HCT116 (cell line): ENCODE data around the gene OSTF1. TPM values are rescaled to one million over a fixed set of nuclear protein-coding genes. Genes with fewer than 3 reads are reported as not detected.

Source experiments
- ATAC-seq: fragments of 200-7000 bp; cut with Tn5 transposase; 2 replicates; pipeline ENCODE4 v1.9.1; 2020; ENCODE audit warnings: mild to moderate bottlenecking, moderate library complexity
- BruUV-seq: library from RNA; stranded (reverse); fragments of 400-500 nt; replicated peaks from 2 replicates; lab custom pipeline; 2021; lab: Mats Ljungman, UMichigan
- CTCF ChIA-PET: fragments of 300-600 bp; sonication (Branson Sonifier 250); formaldehyde crosslinking; loops from one replicate; lab custom pipeline; 2021; ENCODE audit warnings: antibody characterized with exemption; lab: Charles Lee
- POLR2A ChIA-PET: fragments of 300-600, 350-600 bp; sonication (Branson Sonifier 250); formaldehyde crosslinking; loops from one replicate; lab custom pipeline; 2021; ENCODE audit warnings: antibody characterized with exemption; lab: Charles Lee
- RAD21 ChIA-PET, 2 experiments: fragments of 300-600 bp; sonication (Branson Sonifier 250); formaldehyde crosslinking; loops; one replicate each; lab custom pipeline; 2023; ENCODE audit warnings: low total read pairs in 2 of 2; ENCODE audit not compliant: uncharacterized antibody in 2 of 2, unreplicated experiment in 2 of 2, low non-redundant PET in 1 of 2; lab: Charles Lee
- DNase-seq: peaks from one replicate; pipeline ENCODE4 v3.0.0-alpha.2; 2010; ENCODE audit warnings: low read depth, low spot score
- H2AFZ ChIP-seq: fragments of 200-600 bp; shearing (Covaris generic), sonication (generic); 2 replicates; pipeline ENCODE4 v1.6.1; 2017; ENCODE audit warnings: low read depth, mixed run types, mixed read lengths, antibody characterized with exemption, low read length; ENCODE audit not compliant: poor library complexity, severe bottlenecking
- H3K27ac ChIP-seq: 2 replicates; pipeline ENCODE4 v1.5.1; 2012; ENCODE audit warnings: low read depth, low read length
- H3K27me3 ChIP-seq: fragments of 200-600 bp; sonication (generic); 2 replicates; pipeline ENCODE4 v1.6.1; 2016; ENCODE audit warnings: mixed run types, low read length, mixed read lengths; ENCODE audit not compliant: insufficient read depth
- H3K36me3 ChIP-seq, 2 experiments: fragments of 200-500 bp in 1 of 2; fragments of 200-600 bp in 1 of 2; sonication (Bioruptor generic) in 1 of 2; sonication (generic) in 1 of 2; 2 replicates each; pipeline versions ENCODE4 v1.5.1 to v1.6.1; 2014 to 2016; ENCODE audit warnings: low read length in 2 of 2, inconsistent platforms in 1 of 2, mixed read lengths in 1 of 2, mixed run types in 1 of 2; ENCODE audit not compliant: insufficient read depth in 2 of 2, control insufficient read depth in 1 of 2
- H3K4me1 ChIP-seq, 2 experiments: fragments of 200-600 bp in 1 of 2; sonication (generic) in 1 of 2; 2 replicates each; pipeline versions ENCODE4 v1.5.1 to v1.6.1; 2012 to 2017; ENCODE audit warnings: low read length in 2 of 2, inconsistent platforms in 1 of 2, mild to moderate bottlenecking in 1 of 2, mixed read lengths in 1 of 2, mixed run types in 1 of 2, moderate library complexity in 1 of 2; ENCODE audit not compliant: insufficient read depth in 2 of 2, control insufficient read depth in 1 of 2
- H3K4me2 ChIP-seq: fragments of 200-600 bp; sonication (generic); 2 replicates; pipeline ENCODE4 v1.6.1; 2017; ENCODE audit warnings: mixed run types, low read length, mixed read lengths
- H3K4me3 ChIP-seq, 2 experiments: fragments of 200-600 bp in 1 of 2; sonication (generic) in 1 of 2; replicated peaks in 1 of 2; 2 replicates each; pipeline ENCODE4 v1.5.1; 2011 to 2016; ENCODE audit warnings: low read length in 2 of 2, control low read depth in 1 of 2, low read depth in 1 of 2, mild to moderate bottlenecking in 1 of 2, mixed read lengths in 1 of 2, mixed run types in 1 of 2
- H3K79me2 ChIP-seq: fragments of 200-600 bp; sonication (generic); 2 replicates; pipeline ENCODE4 v1.6.1; 2017; ENCODE audit warnings: mild to moderate bottlenecking, mixed run types, low read length, moderate library complexity, mixed read lengths; ENCODE audit not compliant: insufficient read depth
- H3K9ac ChIP-seq: fragments of 200-600 bp; sonication (generic); 2 replicates; pipeline ENCODE4 v1.6.1; 2016; ENCODE audit warnings: low read length, mixed read lengths
- H3K9me2 ChIP-seq: fragments of 200-600 bp; sonication (generic), shearing (Covaris generic); 2 replicates; pipeline ENCODE4 v1.6.1; 2017; ENCODE audit warnings: mixed run types, mild to moderate bottlenecking, moderate library complexity; ENCODE audit not compliant: insufficient read depth
- H3K9me3 ChIP-seq, 2 experiments: fragments of 200-500 bp in 1 of 2; fragments of 200-600 bp in 1 of 2; sonication (Bioruptor generic) in 1 of 2; sonication (generic) in 1 of 2; 2 replicates each; pipeline ENCODE4 v1.6.1; 2014 to 2017; ENCODE audit warnings: low read length in 2 of 2, mixed read lengths in 2 of 2, inconsistent platforms in 1 of 2, low read depth in 1 of 2, mild to moderate bottlenecking in 1 of 2, mixed run types in 1 of 2, moderate library complexity in 1 of 2; ENCODE audit not compliant: control insufficient read depth in 1 of 2, insufficient read depth in 1 of 2
- H4K20me1 ChIP-seq: fragments of 200-600 bp; sonication (generic), shearing (Covaris generic); 2 replicates; pipeline ENCODE4 v1.6.1; 2017; ENCODE audit warnings: mixed run types, mild to moderate bottlenecking, moderate library complexity; ENCODE audit not compliant: insufficient read depth
- CEBPB ChIP-seq: IDR thresholded peaks from 2 replicates; pipeline ENCODE4 v1.6.1; 2012; ENCODE audit warnings: low read depth
- EGR1 ChIP-seq: IDR thresholded peaks from 2 replicates; pipeline ENCODE4 v1.6.1; 2012; ENCODE audit warnings: low read depth
- ELF1 ChIP-seq: IDR thresholded peaks from 2 replicates; pipeline ENCODE4 v1.6.1; 2012; ENCODE audit warnings: low read depth, borderline replicate concordance
- EZH2 ChIP-seq: fragments of 200-600 bp; sonication (generic); IDR thresholded peaks from 2 replicates; pipeline ENCODE4 v1.6.1; 2017; ENCODE audit warnings: antibody characterized with exemption, mixed run types
- EZH2phosphoT487 ChIP-seq: fragments of 200-600 bp; IDR thresholded peaks from 2 replicates; pipeline ENCODE4 v1.6.1; 2018; ENCODE audit warnings: antibody characterized with exemption, borderline replicate concordance
- FOSL1 ChIP-seq: IDR thresholded peaks from 2 replicates; pipeline ENCODE4 v1.6.1; 2012; ENCODE audit warnings: low read depth
- JUND ChIP-seq: IDR thresholded peaks from 2 replicates; pipeline ENCODE4 v1.6.1; 2012
- POLR2A ChIP-seq: IDR thresholded peaks from 2 replicates; pipeline ENCODE4 v1.7.0; 2011; ENCODE audit warnings: borderline replicate concordance; ENCODE audit not compliant: insufficient read depth, insufficient read length; ENCODE audit errors: extremely low read depth
- POLR2AphosphoS5 ChIP-seq: IDR thresholded peaks from 2 replicates; pipeline ENCODE4 v1.6.1; 2011; ENCODE audit warnings: mild to moderate bottlenecking, low read depth, low read length, moderate library complexity
- RAD21 ChIP-seq: IDR thresholded peaks from 2 replicates; pipeline ENCODE4 v1.6.1; 2012; ENCODE audit warnings: low read depth, mild to moderate bottlenecking
- SIN3A ChIP-seq: IDR thresholded peaks from 2 replicates; pipeline ENCODE4 v1.6.1; 2012; ENCODE audit warnings: low read depth
- SP1 ChIP-seq: IDR thresholded peaks from 2 replicates; pipeline ENCODE4 v1.6.1; 2012; ENCODE audit warnings: low read depth
- SRF ChIP-seq: IDR thresholded peaks from 2 replicates; pipeline ENCODE4 v1.6.1; 2012; ENCODE audit warnings: low read depth
- TCF7L2 ChIP-seq: IDR thresholded peaks from 2 replicates; pipeline ENCODE4 v1.7.0; 2011; ENCODE audit warnings: borderline replicate concordance, inconsistent platforms; ENCODE audit not compliant: insufficient read depth, insufficient read length; ENCODE audit errors: extremely low read depth
- ZFX ChIP-seq: fragments of 450-650 bp; IDR thresholded peaks from 2 replicates; pipeline ENCODE4 v1.6.1; 2017
- ZNF274 ChIP-seq: fragments of 200-500 bp; sonication (Bioruptor generic); IDR thresholded peaks from 2 replicates; pipeline ENCODE4 v1.6.1; 2014; ENCODE audit warnings: mild to moderate bottlenecking, low read depth, low read length, inconsistent platforms
- intact Hi-C: fragments of 100-400 bp; cut with micrococcal nuclease; formaldehyde crosslinking; loops from 2 replicates; pipeline ENCODE4 v1.10.0; 2022
- total RNA-seq: library from RNA; stranded (reverse); gene quantifications from one replicate; pipeline ENCODE4 v1.2.1, GENCODE V29; 2021; ENCODE audit not compliant: unreplicated experiment
- TF ChIP-seq, protein P1 (sequence below), 3 experiments: fragments of 200-600 bp in 1 of 3; sonication (generic) in 1 of 3; IDR thresholded peaks in 2 of 3; conservative IDR thresholded peaks in 1 of 3; 2 replicates each; pipeline ENCODE4 v1.5.1; 2012 to 2017; ENCODE audit warnings: low read depth in 2 of 3, low read length in 2 of 3, antibody characterized with exemption in 1 of 3, borderline replicate concordance in 1 of 3, control low read depth in 1 of 3, mild to moderate bottlenecking in 1 of 3, mixed read lengths in 1 of 3, mixed run types in 1 of 3, moderate library complexity in 1 of 3; ENCODE audit not compliant: insufficient read depth in 1 of 3
- TF ChIP-seq, protein P2 (sequence below): IDR thresholded peaks from 2 replicates; pipeline ENCODE4 v1.6.1; 2012; ENCODE audit warnings: low read depth
- TF ChIP-seq, protein P3 (sequence below): IDR thresholded peaks from 2 replicates; pipeline ENCODE4 v1.6.1; 2012
- TF ChIP-seq, protein P4 (sequence below): IDR thresholded peaks from 2 replicates; pipeline ENCODE4 v1.6.1; 2012

The OSTF1 gene
- total RNA-seq, 1 experiment from 2014 or later = 20.7 TPM

DNA sequence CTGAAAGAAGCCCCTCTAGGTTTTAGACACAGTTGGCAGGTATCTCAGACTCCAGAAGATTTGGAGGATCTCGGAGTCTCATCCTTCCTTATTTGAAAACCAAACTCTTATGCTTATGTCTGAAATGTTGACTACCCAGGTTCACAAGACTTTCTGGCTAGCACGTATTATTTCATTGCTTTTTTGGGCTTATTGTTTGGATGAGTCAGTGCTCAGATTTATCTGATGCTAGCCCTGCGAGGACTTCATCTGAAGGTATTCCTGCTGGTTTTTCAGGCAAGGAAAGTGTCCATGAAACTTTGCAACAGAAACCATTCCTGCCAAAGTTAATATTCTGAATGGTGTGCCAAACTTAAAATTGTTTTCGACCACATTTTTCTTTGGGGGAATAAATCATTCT is 8.5 kb downstream of the OSTF1 start:
- TF ChIP-seq, protein P1, sequence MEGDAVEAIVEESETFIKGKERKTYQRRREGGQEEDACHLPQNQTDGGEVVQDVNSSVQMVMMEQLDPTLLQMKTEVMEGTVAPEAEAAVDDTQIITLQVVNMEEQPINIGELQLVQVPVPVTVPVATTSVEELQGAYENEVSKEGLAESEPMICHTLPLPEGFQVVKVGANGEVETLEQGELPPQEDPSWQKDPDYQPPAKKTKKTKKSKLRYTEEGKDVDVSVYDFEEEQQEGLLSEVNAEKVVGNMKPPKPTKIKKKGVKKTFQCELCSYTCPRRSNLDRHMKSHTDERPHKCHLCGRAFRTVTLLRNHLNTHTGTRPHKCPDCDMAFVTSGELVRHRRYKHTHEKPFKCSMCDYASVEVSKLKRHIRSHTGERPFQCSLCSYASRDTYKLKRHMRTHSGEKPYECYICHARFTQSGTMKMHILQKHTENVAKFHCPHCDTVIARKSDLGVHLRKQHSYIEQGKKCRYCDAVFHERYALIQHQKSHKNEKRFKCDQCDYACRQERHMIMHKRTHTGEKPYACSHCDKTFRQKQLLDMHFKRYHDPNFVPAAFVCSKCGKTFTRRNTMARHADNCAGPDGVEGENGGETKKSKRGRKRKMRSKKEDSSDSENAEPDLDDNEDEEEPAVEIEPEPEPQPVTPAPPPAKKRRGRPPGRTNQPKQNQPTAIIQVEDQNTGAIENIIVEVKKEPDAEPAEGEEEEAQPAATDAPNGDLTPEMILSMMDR (IDR thresholded peaks at IDR 0.05 in 2 of 3, conservative IDR thresholded peaks at IDR 0.05 in 1 of 3; ENCODE audit: borderline replicate concordance in 1 of 3, insufficient read depth in 1 of 3, low read depth in 2 of 3, low read length in 2 of 3) = no peak
- TF ChIP-seq CEBPB = no peak
- no peak for TF ChIP-seq ZNF274
- TF ChIP-seq, protein P2, sequence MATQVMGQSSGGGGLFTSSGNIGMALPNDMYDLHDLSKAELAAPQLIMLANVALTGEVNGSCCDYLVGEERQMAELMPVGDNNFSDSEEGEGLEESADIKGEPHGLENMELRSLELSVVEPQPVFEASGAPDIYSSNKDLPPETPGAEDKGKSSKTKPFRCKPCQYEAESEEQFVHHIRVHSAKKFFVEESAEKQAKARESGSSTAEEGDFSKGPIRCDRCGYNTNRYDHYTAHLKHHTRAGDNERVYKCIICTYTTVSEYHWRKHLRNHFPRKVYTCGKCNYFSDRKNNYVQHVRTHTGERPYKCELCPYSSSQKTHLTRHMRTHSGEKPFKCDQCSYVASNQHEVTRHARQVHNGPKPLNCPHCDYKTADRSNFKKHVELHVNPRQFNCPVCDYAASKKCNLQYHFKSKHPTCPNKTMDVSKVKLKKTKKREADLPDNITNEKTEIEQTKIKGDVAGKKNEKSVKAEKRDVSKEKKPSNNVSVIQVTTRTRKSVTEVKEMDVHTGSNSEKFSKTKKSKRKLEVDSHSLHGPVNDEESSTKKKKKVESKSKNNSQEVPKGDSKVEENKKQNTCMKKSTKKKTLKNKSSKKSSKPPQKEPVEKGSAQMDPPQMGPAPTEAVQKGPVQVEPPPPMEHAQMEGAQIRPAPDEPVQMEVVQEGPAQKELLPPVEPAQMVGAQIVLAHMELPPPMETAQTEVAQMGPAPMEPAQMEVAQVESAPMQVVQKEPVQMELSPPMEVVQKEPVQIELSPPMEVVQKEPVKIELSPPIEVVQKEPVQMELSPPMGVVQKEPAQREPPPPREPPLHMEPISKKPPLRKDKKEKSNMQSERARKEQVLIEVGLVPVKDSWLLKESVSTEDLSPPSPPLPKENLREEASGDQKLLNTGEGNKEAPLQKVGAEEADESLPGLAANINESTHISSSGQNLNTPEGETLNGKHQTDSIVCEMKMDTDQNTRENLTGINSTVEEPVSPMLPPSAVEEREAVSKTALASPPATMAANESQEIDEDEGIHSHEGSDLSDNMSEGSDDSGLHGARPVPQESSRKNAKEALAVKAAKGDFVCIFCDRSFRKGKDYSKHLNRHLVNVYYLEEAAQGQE = no peak
- TF ChIP-seq SRF = no peak
- no peak for TF ChIP-seq ZFX
- no peak for TF ChIP-seq POLR2A
- no peak for TF ChIP-seq SP1
- TF ChIP-seq ELF1 = no peak
- no peak for TF ChIP-seq EZH2phosphoT487
- no peak for TF ChIP-seq EGR1
- no peak for TF ChIP-seq POLR2AphosphoS5
- TF ChIP-seq JUND = no peak
- TF ChIP-seq SIN3A = no peak
- TF ChIP-seq FOSL1 = no peak
- TF ChIP-seq EZH2 = no peak
- TF ChIP-seq TCF7L2 = no peak
- TF ChIP-seq, protein P3, sequence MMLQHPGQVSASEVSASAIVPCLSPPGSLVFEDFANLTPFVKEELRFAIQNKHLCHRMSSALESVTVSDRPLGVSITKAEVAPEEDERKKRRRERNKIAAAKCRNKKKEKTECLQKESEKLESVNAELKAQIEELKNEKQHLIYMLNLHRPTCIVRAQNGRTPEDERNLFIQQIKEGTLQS = no peak
- TF ChIP-seq, protein P4, sequence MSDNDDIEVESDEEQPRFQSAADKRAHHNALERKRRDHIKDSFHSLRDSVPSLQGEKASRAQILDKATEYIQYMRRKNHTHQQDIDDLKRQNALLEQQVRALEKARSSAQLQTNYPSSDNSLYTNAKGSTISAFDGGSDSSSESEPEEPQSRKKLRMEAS = no peak
- TF ChIP-seq RAD21 = no peak
- TF ChIP-seq, all 23 proteins: peak for 0
- ChIA-PET CTCF (no interaction called here), POLR2A (no interaction called here), RAD21 (no interaction called here)
- intact Hi-C loops = no loop called here
- H3K9me3 ChIP-seq = no peaks in the 10 kb centered on the region
- no TSS peak for BruUV-seq
- no peak for ATAC-seq
- DNase-seq = no peak
- H3K9ac ChIP-seq = no peak overlapping the region
- no peaks in the 10 kb centered on the region for H3K27me3 ChIP-seq
- no peak overlapping the region for H3K4me3 ChIP-seq
- H4K20me1 ChIP-seq = no peaks in the 10 kb centered on the region
- H3K9me2 ChIP-seq = no peaks in the 10 kb centered on the region
- no peaks in the 10 kb centered on the region for H3K36me3 ChIP-seq
- no peak overlapping the region for H2AFZ ChIP-seq
- H3K79me2 ChIP-seq = no peaks in the 10 kb centered on the region
- no peaks in the 10 kb centered on the region for H3K4me1 ChIP-seq
- H3K4me2 ChIP-seq = no peak overlapping the region
- no peak overlapping the region for H3K27ac ChIP-seq
